ENCODE results near the gene ATP1A1.
A peak's percentile ranks its signal among the peaks of the same experiment; 100 is the strongest.

ATP1A1 gene

GRCh38 chr1:116373431-116374352, 648 bp downstream of the ATP1A1 start:
- no peak for DNase-seq

GRCh38 chr1:116374353-116375147, 1.5 kb downstream of the ATP1A1 start:
- no peak for DNase-seq

DNA sequence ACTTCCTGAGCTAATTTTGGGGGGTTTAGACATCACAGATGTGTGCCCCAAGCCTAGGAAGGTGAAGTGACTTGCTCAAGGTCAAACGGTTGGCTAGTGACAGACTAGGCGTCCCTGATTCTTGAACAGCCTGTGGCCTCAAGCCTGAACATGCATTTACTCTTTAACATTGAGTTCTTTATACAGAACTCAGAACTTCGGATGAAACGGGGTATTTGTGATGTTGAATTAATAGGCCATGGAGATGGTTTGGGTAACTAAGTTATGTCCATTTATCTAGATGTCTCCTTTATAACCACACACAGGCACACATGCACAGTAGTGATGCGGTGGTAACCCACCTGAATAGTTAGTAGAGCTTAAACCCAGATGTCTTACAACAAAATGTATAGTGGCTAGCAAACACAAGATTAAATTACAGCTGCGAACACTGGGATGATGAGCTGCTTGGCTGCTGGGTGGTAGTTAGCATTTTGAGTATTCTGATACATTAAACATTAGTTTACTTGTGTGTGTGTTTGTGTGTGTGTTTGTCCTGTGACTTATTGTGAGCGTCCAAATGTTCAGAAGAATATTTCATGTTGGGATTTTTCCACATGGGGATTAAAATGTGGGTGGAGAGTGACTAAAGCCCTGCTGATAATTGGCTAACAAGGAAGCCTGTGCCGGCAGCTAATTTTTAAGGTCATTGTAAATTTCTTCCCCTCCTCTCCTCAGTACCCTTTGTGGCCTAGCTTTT, 2.3 kb downstream of the ATP1A1 start:
- no peak for DNase-seq

DNA sequence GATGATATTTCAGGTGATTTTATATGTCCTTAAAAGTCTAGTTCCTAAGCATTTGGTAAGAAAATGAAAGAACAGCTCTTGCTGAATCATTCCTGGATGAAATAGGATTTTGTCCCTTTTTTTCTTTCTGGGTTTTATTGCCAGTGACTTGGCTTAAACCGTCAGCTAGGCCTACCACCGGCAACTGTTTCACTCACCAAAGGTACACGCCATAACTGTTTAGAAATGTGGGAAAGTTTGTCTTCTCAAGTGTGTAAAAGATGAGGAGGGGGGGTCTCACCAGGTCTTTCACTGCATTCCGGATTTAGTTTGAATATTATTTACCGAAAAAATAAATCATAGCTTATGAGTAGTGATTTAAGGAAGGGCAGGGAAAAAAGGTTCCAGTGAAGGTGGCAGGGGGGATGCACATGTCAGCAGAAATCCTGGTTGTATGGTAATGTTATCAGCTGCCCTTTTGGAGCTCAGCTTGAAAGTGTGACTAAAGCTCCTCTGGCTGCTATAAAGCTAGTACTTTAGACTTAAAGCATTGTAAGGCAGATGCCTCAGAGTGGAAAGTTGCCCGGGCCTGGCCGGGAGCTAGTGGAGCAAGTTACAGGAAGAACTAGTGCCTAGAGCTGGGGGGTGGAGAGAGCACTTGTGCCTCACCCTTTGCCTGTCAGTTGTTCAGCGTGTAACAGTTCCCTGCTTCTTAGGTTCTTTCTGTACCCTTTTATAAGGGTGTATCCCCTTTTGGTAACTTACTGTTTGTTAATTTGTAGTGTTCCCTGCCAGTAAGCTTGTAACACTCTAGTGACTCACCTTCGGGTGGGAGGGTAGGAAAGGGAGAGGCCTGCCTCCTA, 3.1 kb downstream of the ATP1A1 start:
- no peak for DNase-seq

DNA sequence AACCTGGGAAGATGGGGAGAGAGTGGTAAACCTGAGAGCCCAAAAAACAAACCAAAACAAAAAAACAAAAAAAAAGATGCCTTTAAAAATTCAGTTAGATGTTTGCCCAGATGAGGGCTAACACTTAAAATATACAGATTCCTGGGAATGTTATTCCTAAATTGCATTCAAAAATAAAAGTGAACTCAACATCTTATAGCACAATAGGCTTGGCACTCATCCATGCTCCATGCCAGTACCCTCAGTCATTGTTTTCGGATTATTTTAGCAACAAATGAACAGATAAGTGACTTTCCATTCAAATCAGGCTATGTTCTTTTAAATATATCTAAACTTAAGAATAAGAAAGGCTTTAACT, 3.7 kb downstream of the ATP1A1 start:
- no peak for DNase-seq

- peak; percentile 75 for DNase-seq
These were observed 4.8 kb downstream of the ATP1A1 start for GRCh38 chr1:116377541-116378529.

DNA sequence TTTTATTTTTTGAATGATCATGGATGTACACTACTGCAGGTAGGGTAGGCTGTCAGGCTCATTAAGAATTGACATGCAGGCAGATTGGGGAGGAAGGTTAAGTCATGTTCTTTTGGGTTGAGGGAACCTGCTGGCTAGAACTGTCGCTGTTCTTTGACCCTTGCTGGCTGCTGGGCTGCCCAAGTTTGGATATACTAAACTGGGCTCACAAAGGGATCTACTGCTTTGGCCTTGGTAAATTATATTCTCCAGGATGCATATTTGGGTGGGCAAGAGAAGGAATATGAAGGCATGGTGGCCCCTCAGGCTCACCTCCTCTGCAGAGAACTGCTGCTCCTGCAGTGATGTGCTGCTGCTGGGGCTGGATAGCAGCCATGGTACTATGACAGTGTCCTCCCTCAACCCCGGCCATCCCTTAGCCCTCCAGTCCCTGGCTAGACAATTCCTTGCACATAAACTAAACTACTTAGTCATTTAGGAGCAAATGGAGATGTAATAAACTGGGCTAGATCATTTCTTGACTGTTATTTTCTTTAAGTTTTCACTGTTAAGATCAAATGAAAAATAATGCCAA, 6.1 kb downstream of the ATP1A1 start:
- no peak for DNase-seq

DNA sequence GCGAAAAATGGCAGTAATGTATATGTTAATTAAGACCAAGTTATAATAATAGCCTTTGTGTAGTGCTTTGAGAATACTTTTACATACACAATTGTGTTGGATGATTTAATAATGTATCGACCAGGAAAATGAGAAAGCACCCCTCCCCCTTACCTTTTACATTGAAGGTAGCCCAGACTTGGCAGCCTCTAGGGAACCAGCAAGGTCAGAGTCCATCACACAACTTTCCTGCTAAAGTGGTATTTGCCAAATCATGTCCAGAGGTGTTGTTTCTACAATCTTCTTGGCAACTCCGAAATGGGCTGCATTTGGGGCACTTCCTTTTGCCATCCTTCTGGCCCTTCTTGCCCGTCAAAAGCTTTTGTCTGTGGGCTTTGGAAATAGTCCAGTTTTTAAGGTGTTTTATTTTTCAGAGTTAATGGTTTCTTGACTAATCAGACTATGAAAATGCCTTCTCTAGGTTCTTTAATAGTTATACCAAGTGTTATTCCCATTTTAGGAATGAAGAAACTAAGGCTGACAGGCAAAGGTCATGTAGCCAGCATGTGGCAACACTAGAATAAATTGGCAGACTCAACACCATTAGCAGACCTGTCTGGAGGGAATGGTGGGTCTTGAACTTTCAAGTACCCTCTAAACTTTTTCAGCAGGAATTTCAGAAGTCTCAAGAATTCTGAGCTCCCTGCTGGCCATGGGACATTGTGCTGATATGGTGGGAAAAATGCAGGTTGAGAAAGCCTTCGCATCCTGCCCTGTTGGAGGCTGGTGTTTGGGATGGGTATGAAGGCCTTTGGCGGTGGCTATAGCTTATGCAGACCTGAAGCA, 6.8 kb downstream of the ATP1A1 start:
- no peak for DNase-seq

DNA sequence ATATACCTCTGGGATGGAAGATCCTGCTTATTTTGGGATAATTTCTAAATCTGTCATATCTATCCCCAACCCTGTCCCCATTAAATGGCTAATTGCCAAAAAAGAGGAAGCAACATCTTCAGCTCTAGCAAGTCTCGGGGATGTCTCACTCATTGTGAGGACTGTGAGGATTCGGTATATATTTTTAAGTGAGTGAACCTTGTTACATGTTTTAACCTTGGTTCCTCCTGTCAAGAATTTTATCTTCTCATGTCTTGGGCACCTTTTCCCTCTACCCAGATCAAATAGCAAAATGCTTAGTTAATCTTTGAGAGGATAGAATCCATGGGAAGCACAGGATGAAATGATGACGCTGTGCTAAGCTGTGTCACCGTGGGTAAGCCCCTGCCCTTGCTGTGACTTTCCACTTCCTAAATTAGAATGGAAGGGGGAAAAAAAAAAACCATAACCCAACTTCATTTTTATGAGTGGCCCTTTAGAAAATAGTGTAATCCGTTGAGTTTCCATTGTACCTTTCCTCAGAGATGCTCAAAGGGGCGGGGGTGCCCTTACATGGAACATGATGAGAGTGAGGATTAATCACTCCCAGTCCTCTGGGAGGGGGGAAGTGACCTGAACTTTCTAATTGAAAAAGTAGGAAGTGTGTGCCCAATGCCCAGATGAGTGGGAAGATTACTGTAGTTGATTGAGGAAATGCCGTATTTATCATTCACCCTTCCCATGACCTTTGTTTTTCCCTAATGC, 7.6 kb downstream of the ATP1A1 start:
- DNase-seq = no peak

DNA sequence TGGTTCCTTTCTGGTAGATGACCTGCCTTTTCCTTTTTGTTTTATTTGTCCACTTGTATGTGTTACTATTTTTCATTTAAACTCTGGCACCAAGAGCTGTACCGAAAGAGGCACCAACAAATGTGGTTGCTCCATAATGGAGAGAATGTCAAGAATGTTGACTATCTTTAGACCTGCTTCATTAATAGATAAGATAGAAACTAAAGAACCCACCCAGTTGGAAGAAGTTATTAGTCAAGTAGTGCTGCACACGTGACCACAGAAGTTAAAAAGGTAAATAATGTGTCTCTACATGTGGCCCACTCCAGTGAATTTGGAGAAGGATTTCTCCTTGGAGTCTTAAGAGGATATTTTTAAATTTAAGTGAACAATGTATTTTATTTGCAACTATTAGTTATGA, 9.3 kb downstream of the ATP1A1 start:
- no peak for DNase-seq

DNA sequence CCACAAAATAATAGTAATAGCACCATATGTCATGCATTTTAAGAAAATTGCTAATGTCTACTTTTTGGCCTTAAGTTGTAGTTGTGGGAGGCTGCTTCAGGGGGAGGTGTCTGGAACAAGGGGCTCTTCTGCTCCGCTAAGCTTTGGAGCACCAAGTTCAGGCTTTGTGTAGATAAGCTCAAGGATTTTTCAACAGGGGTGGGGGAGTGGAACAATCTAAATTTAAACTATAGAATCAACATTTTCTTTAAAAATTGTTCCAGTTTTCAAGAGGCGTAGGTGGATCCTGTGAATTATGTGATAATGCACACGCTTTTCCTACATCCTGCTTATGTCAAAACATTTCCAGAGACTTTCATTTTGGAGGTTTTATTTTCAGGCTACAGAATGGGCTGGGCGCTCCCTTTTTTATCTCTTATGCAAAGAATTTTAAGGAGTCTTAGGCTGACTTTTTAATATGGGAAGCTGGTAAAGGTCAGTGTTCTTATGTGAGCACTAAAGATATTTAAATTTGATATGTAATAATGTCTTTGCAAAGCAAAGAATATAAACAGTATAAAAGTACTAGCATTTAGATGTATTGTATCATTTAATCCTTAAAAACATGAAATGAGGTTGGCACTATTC, 9.9 kb downstream of the ATP1A1 start:
- no peak for DNase-seq

DNA sequence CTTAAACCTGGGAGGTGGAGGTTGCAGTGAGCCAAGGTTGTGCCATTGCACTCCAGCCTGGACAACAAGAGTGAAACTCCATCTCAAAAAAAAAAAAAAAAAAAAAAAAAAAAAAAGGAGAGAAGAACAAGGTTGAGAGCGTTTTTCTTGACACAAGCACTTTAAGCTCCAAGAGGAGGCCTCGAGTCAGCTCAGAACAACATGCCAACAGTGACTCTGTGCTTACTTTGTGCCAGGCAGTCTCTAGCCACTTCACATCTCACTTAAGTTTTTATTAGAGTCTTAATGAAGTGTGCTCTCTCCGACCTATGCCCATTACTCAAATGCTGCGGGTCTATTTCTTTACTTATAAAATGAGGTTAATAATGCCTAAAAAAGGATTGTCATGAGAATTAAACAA, 13.0 kb downstream of the ATP1A1 start:
- DNase-seq = no peak

DNA sequence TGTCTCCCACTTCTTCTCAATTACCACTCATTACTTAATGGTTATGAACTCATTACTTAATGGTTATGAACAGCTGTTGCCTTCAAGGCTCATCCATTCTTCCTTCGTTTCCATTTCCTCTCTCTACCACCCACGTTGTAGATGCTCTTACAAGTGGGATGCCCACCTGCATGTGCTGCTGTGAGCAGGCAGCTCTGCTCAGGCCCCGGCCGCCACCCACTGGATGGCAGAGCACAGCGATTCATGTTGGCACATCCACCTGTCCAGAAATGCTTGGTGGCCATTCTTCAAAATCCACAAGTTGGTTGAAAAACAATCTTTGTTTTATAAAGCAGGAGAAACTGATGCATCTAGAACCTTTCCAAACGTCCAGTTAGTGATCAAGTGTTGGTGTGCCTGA, 14.5 kb downstream of the ATP1A1 start:
- no peak for DNase-seq

DNA sequence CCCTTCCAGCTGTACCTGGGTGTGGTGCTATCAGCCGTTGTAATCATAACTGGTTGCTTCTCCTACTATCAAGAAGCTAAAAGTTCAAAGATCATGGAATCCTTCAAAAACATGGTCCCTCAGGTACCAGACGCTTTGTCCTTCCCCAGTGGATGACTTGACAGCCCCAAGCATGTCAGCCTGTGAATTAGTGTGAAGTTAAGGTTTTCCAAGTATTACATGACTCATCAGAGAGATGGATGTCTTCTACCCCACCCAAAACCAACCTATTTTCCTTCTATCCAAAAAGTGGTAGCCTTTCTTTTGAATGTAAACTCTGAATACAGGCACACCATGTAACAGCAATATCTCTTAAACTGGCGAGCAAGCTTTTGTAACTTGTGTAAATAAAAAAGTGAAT, 15.1 kb downstream of the ATP1A1 start:
- no peak for DNase-seq

- DNase-seq = no peak
These were observed 16.0 kb downstream of the ATP1A1 start for GRCh38 chr1:116389013-116389412.

DNA sequence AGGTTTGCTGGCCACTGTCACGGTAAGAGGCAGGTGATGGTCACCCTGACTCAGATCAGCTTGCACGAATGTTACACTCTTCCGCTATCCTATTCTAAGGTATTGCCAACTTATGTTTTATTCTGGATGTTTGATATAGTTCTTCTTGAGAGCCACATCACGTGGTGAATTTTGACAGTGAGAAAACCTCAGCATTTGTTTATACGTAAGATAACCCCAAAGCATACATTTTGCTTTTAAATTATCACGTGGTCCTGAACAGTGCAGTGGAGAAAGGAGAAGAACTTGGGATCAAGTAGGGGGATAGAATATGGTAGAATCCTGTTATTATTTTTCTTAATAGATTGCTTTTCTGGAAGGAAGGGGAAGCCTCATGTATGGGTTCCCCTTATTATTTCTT, 16.6 kb downstream of the ATP1A1 start:
- no peak for DNase-seq

DNA sequence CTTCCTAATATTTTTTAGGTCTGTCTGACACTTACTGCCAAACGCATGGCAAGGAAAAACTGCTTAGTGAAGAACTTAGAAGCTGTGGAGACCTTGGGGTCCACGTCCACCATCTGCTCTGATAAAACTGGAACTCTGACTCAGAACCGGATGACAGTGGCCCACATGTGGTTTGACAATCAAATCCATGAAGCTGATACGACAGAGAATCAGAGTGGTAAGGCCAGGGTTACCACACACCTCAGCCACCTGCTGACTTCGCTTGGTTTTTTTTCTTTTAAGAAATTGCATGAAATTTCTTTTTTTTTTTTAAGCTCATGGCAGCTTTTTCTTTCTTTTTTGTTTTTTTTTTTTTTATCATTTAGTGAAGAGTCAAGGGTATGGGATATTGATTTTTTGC, 17.2 kb downstream of the ATP1A1 start:
- no peak for DNase-seq

- DNase-seq = no peak
These were observed 18.1 kb downstream of the ATP1A1 start for GRCh38 chr1:116391185-116391584.
